CD14-positive monocyte (primary cell): ENCODE measurements around the gene OR7E24. TPM values are rescaled to one million over a fixed set of nuclear protein-coding genes. Genes with fewer than 3 reads are reported as not detected.
"Not testable (repeated sequence)": the region's sequence is repeated elsewhere in the genome, so short reads cannot be mapped to it uniquely, and the experiment has no call there.

Experiments used
- DNase-seq, 3 donors: peaks; one replicate each; pipeline ENCODE4 v3.0.0-alpha.2; 2011 to 2022
- H2AFZ ChIP-seq: 2 replicates; pipeline ENCODE4 v1.6.0; 2012; ENCODE audit warnings: mild to moderate bottlenecking, low read depth, low read length, inconsistent platforms; ENCODE audit not compliant: insufficient read depth, poor library complexity, severe bottlenecking
- H3K27ac ChIP-seq, 2 donors: 1 replicate in 1 of 2; 2 replicates in 1 of 2; pipeline ENCODE4 v1.5.1; 2012 to 2013; ENCODE audit warnings: low read length in 2 of 2, control low read depth in 1 of 2, inconsistent platforms in 1 of 2, low read depth in 1 of 2, mild to moderate bottlenecking in 1 of 2
- H3K27me3 ChIP-seq, 2 donors: one replicate each; pipeline versions ENCODE4 v1.6.0 to v1.6.1; 2011 to 2013; ENCODE audit warnings: low read length in 2 of 2; ENCODE audit not compliant: control insufficient read depth in 2 of 2, insufficient read depth in 2 of 2
- H3K36me3 ChIP-seq, 2 donors: replicated peaks in 1 of 2; 1 replicate in 1 of 2; 2 replicates in 1 of 2; pipeline versions ENCODE4 v1.5.1 to v1.6.1; 2012 to 2013; ENCODE audit warnings: low read length in 2 of 2, control low read depth in 1 of 2, inconsistent platforms in 1 of 2, mild to moderate bottlenecking in 1 of 2; ENCODE audit not compliant: insufficient read depth in 2 of 2, control insufficient read depth in 1 of 2
- H3K4me1 ChIP-seq, 2 donors: 1 replicate in 1 of 2; 2 replicates in 1 of 2; pipeline versions ENCODE4 v1.5.1 to v1.6.1; 2012 to 2013; ENCODE audit warnings: low read length in 2 of 2, control low read depth in 1 of 2, inconsistent platforms in 1 of 2, mild to moderate bottlenecking in 1 of 2, moderate library complexity in 1 of 2; ENCODE audit not compliant: insufficient read depth in 2 of 2, control insufficient read depth in 1 of 2
- H3K4me2 ChIP-seq: replicated peaks from 2 replicates; pipeline ENCODE3; 2012; ENCODE audit warnings: low read length, moderate library complexity, mild to moderate bottlenecking; ENCODE audit not compliant: poor library complexity, severe bottlenecking; ENCODE audit errors: extremely low read depth
- H3K4me3 ChIP-seq, 3 experiments: fragments of 200-600 bp in 1 of 3; sonication (generic) in 1 of 3; replicated peaks in 1 of 3; 1 replicate in 2 of 3; 2 replicates in 1 of 3; pipeline ENCODE4 v1.5.1; 2011 to 2013; ENCODE audit warnings: low read length in 3 of 3, mild to moderate bottlenecking in 3 of 3, control low read depth in 2 of 3, low read depth in 2 of 3, inconsistent platforms in 1 of 3, moderate library complexity in 1 of 3
- H3K79me2 ChIP-seq: 2 replicates; pipeline ENCODE4 v1.6.0; 2012; ENCODE audit warnings: mild to moderate bottlenecking, control low read depth, inconsistent platforms, low read length, moderate library complexity; ENCODE audit not compliant: insufficient read depth
- H3K9ac ChIP-seq: 2 replicates; pipeline ENCODE4 v1.6.0; 2017; ENCODE audit warnings: low read length, mild to moderate bottlenecking; ENCODE audit not compliant: insufficient read depth, poor library complexity, severe bottlenecking
- H3K9me3 ChIP-seq, 2 donors: replicated peaks in 1 of 2; 1 replicate in 1 of 2; 2 replicates in 1 of 2; pipeline versions ENCODE4 v1.5.1 to v1.6.1; 2012 to 2013; ENCODE audit warnings: low read length in 2 of 2, control low read depth in 1 of 2; ENCODE audit not compliant: control insufficient read depth in 1 of 2, insufficient read depth in 1 of 2
- H4K20me1 ChIP-seq: 2 replicates; pipeline ENCODE4 v1.6.0; 2012; ENCODE audit warnings: mild to moderate bottlenecking, low read length, control low read depth, moderate library complexity; ENCODE audit not compliant: insufficient read depth
- H3K27ac Mint-ChIP-seq, 7 donors: one replicate each; pipeline ENCODE4 v1.8.0; 2020; ENCODE audit warnings: mild to moderate bottlenecking in 7 of 7, mixed read lengths in 7 of 7, moderate library complexity in 6 of 7, inconsistent platforms in 2 of 7
- H3K27me3 Mint-ChIP-seq, 3 donors: one replicate each; pipeline ENCODE4 v1.8.0; 2021 to 2022; ENCODE audit warnings: low read depth in 3 of 3, mild to moderate bottlenecking in 3 of 3, mixed read lengths in 3 of 3, moderate library complexity in 3 of 3, inconsistent platforms in 1 of 3
- H3K36me3 Mint-ChIP-seq, 2 donors: one replicate each; pipeline ENCODE4 v1.8.0; 2020; ENCODE audit warnings: mixed read lengths in 2 of 2, inconsistent platforms in 1 of 2, mild to moderate bottlenecking in 1 of 2
- H3K4me1 Mint-ChIP-seq: one replicate; pipeline ENCODE4 v1.8.0; 2020; ENCODE audit warnings: mild to moderate bottlenecking, mixed read lengths
- H3K4me3 Mint-ChIP-seq, 2 donors: one replicate each; pipeline ENCODE4 v1.8.0; 2020; ENCODE audit warnings: mild to moderate bottlenecking in 2 of 2, mixed read lengths in 2 of 2, moderate library complexity in 1 of 2
- H3K9me3 Mint-ChIP-seq, 7 donors: one replicate each; pipeline ENCODE4 v1.8.0; 2020 to 2022; ENCODE audit warnings: mixed read lengths in 7 of 7, mild to moderate bottlenecking in 6 of 7, moderate library complexity in 6 of 7, inconsistent platforms in 2 of 7
- WGBS: methylation state at CpG from one replicate; pipeline ENCODE4 v1.1.5; 2013; ENCODE audit warnings: missing lambda C conversion rate; ENCODE audit not compliant: insufficient coverage; 5-methylcytosine and 5-hydroxymethylcytosine counted together
- intact Hi-C, 2 donors: fragments of 100-400 bp; cut with micrococcal nuclease; formaldehyde crosslinking; loops; one replicate each; pipeline versions ENCODE4 v1.15.0 to v1.15.1; 2023
- polyA plus RNA-seq, 3 donors: library from polyadenylated mRNA; depleted of rRNA in 1 of 3; unstranded in 2 of 3; stranded (reverse) in 1 of 3; fragments of 300-500 nt in 2 of 3; fragments of >200 nt in 1 of 3; fragmentation: Illumina TruSeq in 2 of 3; gene quantifications; 1 replicate in 2 of 3; 2 replicates in 1 of 3; pipeline ENCODE4 v1.2.3, GENCODE V29; 2012 to 2021
- TF ChIP-seq, protein P1 (sequence below): fragments of 200-600 bp; IDR thresholded peaks from one replicate; pipeline ENCODE4 v1.8.0; 2022; ENCODE audit warnings: antibody characterized with exemption, mild to moderate bottlenecking

OR7E24 gene
- polyA plus RNA-seq, 3 donors = not detected

DNA sequence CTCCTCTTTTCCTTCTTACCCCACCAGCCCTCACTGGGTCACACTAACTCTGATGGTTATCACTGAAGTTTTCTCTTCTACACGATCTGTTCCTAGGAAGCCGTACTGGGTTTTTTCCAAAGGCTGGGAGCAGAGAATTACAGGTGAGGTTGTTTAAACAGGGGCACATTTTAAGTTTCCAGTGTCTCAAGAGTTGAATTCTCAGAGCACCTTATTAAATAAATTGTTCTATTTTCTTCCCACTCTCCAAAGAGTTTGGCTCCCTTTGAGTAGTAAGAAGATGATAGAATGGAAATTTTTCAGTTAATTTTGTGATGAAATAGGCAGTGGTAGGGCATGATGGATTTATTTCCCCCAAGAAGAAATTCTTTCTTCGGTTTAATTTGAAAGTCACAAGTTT, 31.2 kb upstream of the OR7E24 start, which contains the start of gene OR7D4:
Gene OR7D4, minus strand, starts transcription at position 101 of the 400 bp plus-strand sequence. CDS start 4,752 bp downstream, outside the sequence.
- no peak within 1 kb of the TSS for H3K27ac Mint-ChIP-seq
- H4K20me1 ChIP-seq = no peaks in the 10 kb centered on the region
- H2AFZ ChIP-seq = no peak within 1 kb of the TSS
- peaks cover 13 to 17% of the 10 kb centered on the region in 2 donors for H3K9me3 ChIP-seq
- H3K27me3 ChIP-seq = no peaks in the 10 kb centered on the region
- H3K9me3 Mint-ChIP-seq = peaks cover 8 to 32% (median 23%) of the 10 kb centered on the region in 7 donors
- H3K4me1 Mint-ChIP-seq = no peaks in the 10 kb centered on the region
- no peaks in the 10 kb centered on the region for H3K36me3 Mint-ChIP-seq
- H3K27ac ChIP-seq = no peak within 1 kb of the TSS
- H3K36me3 ChIP-seq = no peaks in the 10 kb centered on the region
- no peak within 1 kb of the TSS for H3K4me3 ChIP-seq
- TF ChIP-seq, protein P1, sequence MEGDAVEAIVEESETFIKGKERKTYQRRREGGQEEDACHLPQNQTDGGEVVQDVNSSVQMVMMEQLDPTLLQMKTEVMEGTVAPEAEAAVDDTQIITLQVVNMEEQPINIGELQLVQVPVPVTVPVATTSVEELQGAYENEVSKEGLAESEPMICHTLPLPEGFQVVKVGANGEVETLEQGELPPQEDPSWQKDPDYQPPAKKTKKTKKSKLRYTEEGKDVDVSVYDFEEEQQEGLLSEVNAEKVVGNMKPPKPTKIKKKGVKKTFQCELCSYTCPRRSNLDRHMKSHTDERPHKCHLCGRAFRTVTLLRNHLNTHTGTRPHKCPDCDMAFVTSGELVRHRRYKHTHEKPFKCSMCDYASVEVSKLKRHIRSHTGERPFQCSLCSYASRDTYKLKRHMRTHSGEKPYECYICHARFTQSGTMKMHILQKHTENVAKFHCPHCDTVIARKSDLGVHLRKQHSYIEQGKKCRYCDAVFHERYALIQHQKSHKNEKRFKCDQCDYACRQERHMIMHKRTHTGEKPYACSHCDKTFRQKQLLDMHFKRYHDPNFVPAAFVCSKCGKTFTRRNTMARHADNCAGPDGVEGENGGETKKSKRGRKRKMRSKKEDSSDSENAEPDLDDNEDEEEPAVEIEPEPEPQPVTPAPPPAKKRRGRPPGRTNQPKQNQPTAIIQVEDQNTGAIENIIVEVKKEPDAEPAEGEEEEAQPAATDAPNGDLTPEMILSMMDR = no peak
- no peak within 1 kb of the TSS for H3K4me2 ChIP-seq
- no peaks in the 10 kb centered on the region for H3K79me2 ChIP-seq
- intact Hi-C loops = no loop called here
- H3K9ac ChIP-seq = no peak within 1 kb of the TSS
- H3K4me3 Mint-ChIP-seq = no peak within 1 kb of the TSS
- no peak for DNase-seq
- no peaks in the 10 kb centered on the region for H3K4me1 ChIP-seq
- H3K27me3 Mint-ChIP-seq = peaks cover 2 to 5% (median 3%) of the 10 kb centered on the region in 3 donors
- WGBS = no CpG with 5 or more reads among the region's 3 CpGs

DNA sequence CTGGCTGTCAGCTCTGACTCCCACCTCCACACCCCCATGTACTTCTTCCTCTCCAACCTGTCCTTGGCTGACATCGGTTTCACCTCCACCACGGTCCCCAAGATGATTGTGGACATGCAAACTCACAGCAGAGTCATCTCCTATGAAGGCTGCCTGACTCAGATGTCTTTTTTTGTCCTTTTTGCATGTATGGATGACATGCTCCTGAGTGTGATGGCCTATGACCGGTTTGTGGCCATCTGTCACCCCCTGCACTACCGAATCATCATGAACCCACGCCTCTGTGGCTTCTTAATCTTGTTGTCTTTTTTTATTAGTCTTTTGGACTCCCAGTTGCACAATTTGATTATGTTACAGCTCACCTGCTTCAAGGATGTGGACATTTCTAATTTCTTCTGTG, 506 bp downstream of the OR7E24 start:
- Mint-ChIP-seq H3K4me3 (no peak overlapping the region), H3K9me3 (peaks cover 14 to 31% (median 28%) of the 10 kb centered on the region in 7 donors), H3K27me3 (peaks cover 0 to 3% (median 3%) of the 10 kb centered on the region in 3 donors), H3K36me3 (no peaks in the 10 kb centered on the region), H3K27ac (no peak overlapping the region), H3K4me1 (no peaks in the 10 kb centered on the region)
- Histone ChIP-seq H3K27me3 (no peaks in the 10 kb centered on the region), H3K4me2 (no peak overlapping the region), H3K4me3 (no peak overlapping the region), H4K20me1 (no peaks in the 10 kb centered on the region), H2AFZ (no peak overlapping the region), H3K4me1 (no peaks in the 10 kb centered on the region), H3K27ac (no peak overlapping the region), H3K9me3 (peaks cover 20 to 23% of the 10 kb centered on the region in 2 donors), H3K9ac (no peak overlapping the region), H3K79me2 (no peaks in the 10 kb centered on the region), H3K36me3 (no peaks in the 10 kb centered on the region)
- TF ChIP-seq, protein P1 = no peak
- no peak for DNase-seq
- intact Hi-C loops = no loop called here
- 100% methylated on average over 3 of the region's 5 CpGs for WGBS

- intact Hi-C loops, DNase-seq, H3K36me3 ChIP-seq, H3K4me1 ChIP-seq, H3K36me3 Mint-ChIP-seq, H3K9ac ChIP-seq, H3K4me1 Mint-ChIP-seq, H3K27me3 ChIP-seq, H2AFZ ChIP-seq, H3K4me3 ChIP-seq, H3K79me2 ChIP-seq, H3K27ac Mint-ChIP-seq, H4K20me1 ChIP-seq, H3K27ac ChIP-seq: not testable (repeated sequence)
- Histone ChIP-seq H3K9me3 (peaks cover 59 to 61% of the 10 kb centered on the region in 2 donors), H3K4me2 (peak overlapping the region; percentile 36)
- H3K27me3 Mint-ChIP-seq = peaks cover 6 to 11% (median 10%) of the 10 kb centered on the region in 3 donors
- WGBS = 11% methylated on average over 32 of the region's 38 CpGs
- peaks cover 36 to 81% (median 58%) of the 10 kb centered on the region in 7 donors for H3K9me3 Mint-ChIP-seq
- peak overlapping the region; percentile 59 to 60 for H3K4me3 Mint-ChIP-seq
Measured at GRCh38 chr19:9283485-9283884, 32.8 kb downstream of the OR7E24 start.
